MM.1S (cell line): ENCODE measurements around the gene NTPCR.

Source experiments
- DNase-seq: peaks from one replicate; pipeline ENCODE4 v3.0.0-alpha.2; 2015
- H2AFZ ChIP-seq: fragments of 300-600 bp; sonication (generic); 2 replicates; pipeline ENCODE4 v1.6.0; 2016; ENCODE audit warnings: antibody characterized with exemption, low read length
- H3F3A ChIP-seq: fragments of 300-600 bp; sonication (generic); 2 replicates; pipeline ENCODE4 v1.6.1; 2016; ENCODE audit warnings: mild to moderate bottlenecking, antibody characterized with exemption, low read length, moderate library complexity, mixed read lengths; ENCODE audit not compliant: insufficient read depth
- H3K27ac ChIP-seq: fragments of 300-600 bp; sonication (generic); 2 replicates; pipeline ENCODE4 v1.5.1; 2016; ENCODE audit warnings: mild to moderate bottlenecking, low read length
- H3K27me3 ChIP-seq: fragments of 300-600 bp; sonication (generic); replicated peaks from 2 replicates; pipeline ENCODE4 v1.6.0; 2016; ENCODE audit warnings: low read length; ENCODE audit not compliant: insufficient read depth
- H3K36me3 ChIP-seq: fragments of 300-600 bp; sonication (generic); replicated peaks from 2 replicates; pipeline ENCODE4 v1.6.1; 2016; ENCODE audit warnings: mild to moderate bottlenecking, low read length, mixed read lengths; ENCODE audit not compliant: insufficient read depth
- H3K4me1 ChIP-seq: fragments of 300-600 bp; sonication (generic); 2 replicates; pipeline ENCODE4 v1.6.1; 2016; ENCODE audit warnings: low read length, mixed read lengths
- H3K4me2 ChIP-seq: fragments of 300-600 bp; sonication (generic); 2 replicates; pipeline ENCODE4 v1.6.0; 2016; ENCODE audit warnings: low read depth, low read length
- H3K4me3 ChIP-seq: fragments of 300-600 bp; sonication (generic); 2 replicates; pipeline ENCODE4 v1.5.1; 2016; ENCODE audit warnings: low read length, mixed read lengths
- H3K79me2 ChIP-seq: fragments of 300-600 bp; sonication (generic); 2 replicates; pipeline ENCODE4 v1.6.1; 2016; ENCODE audit warnings: mixed run types, low read length, mixed read lengths
- H3K9ac ChIP-seq: fragments of 300-600 bp; sonication (generic); 2 replicates; pipeline ENCODE4 v1.6.1; 2016; ENCODE audit warnings: low read length, mixed read lengths
- H3K9me2 ChIP-seq: fragments of 300-600 bp; sonication (generic); replicated peaks from 2 replicates; pipeline ENCODE4 v1.6.1; 2016; ENCODE audit warnings: mild to moderate bottlenecking, low read length, mixed read lengths; ENCODE audit not compliant: insufficient read depth
- H3K9me3 ChIP-seq: fragments of 300-600 bp; sonication (generic); replicated peaks from 2 replicates; pipeline ENCODE4 v1.6.1; 2016; ENCODE audit warnings: mild to moderate bottlenecking, low read length, mixed read lengths; ENCODE audit not compliant: insufficient read depth
- H4K20me1 ChIP-seq: fragments of 300-600 bp; sonication (generic); 2 replicates; pipeline ENCODE4 v1.6.1; 2016; ENCODE audit warnings: mild to moderate bottlenecking, low read length, moderate library complexity, mixed read lengths; ENCODE audit not compliant: insufficient read depth
- EZH2 ChIP-seq: fragments of 300-600 bp; sonication (generic); optimal IDR thresholded peaks from 2 replicates; pipeline ENCODE3; 2017; ENCODE audit warnings: low read depth, mild to moderate bottlenecking, antibody characterized with exemption, low read length, mixed read lengths
- EZH2phosphoT487 ChIP-seq: fragments of 300-600 bp; sonication (generic); IDR thresholded peaks from 2 replicates; pipeline ENCODE4 v1.6.1; 2018; ENCODE audit warnings: antibody characterized with exemption, low read length
- TF ChIP-seq, protein P1 (sequence below): fragments of 300-600 bp; sonication (generic); IDR thresholded peaks from 2 replicates; pipeline ENCODE4 v1.5.1; 2016; ENCODE audit warnings: antibody characterized with exemption, low read length, mixed read lengths

NTPCR gene

DNA sequence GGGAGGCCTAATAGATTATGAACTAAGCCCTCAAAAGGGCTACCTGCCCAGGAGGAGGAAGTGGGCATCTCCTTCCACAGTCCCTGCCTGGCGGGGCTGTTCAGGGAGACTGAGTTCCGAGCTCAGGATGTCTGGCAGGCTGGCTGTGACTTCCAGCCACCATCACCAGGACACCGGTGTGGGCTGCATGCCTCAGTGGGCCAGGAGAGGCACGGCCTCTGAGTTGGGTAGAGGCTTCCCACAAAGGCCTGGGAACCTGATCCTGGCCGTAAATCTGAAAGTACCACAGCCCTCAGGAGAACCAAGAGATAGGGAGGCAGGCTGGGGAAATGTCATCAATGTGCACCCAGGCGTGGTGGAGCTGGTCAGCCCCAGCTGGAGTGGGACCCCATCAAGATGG, 29.1 kb downstream of the NTPCR start:
- Histone ChIP-seq H3F3A (no peaks in the 10 kb centered on the region), H3K36me3 (no peaks in the 10 kb centered on the region), H3K4me2 (no peak overlapping the region), H2AFZ (no peak overlapping the region), H3K27me3 (no peaks in the 10 kb centered on the region), H3K9me3 (no peaks in the 10 kb centered on the region), H3K4me1 (no peaks in the 10 kb centered on the region), H3K9ac (no peak overlapping the region), H3K27ac (no peak overlapping the region), H3K9me2 (no peaks in the 10 kb centered on the region), H4K20me1 (no peaks in the 10 kb centered on the region), H3K4me3 (no peak overlapping the region), H3K79me2 (no peaks in the 10 kb centered on the region)
- DNase-seq = no peak
- TF ChIP-seq, protein P1, sequence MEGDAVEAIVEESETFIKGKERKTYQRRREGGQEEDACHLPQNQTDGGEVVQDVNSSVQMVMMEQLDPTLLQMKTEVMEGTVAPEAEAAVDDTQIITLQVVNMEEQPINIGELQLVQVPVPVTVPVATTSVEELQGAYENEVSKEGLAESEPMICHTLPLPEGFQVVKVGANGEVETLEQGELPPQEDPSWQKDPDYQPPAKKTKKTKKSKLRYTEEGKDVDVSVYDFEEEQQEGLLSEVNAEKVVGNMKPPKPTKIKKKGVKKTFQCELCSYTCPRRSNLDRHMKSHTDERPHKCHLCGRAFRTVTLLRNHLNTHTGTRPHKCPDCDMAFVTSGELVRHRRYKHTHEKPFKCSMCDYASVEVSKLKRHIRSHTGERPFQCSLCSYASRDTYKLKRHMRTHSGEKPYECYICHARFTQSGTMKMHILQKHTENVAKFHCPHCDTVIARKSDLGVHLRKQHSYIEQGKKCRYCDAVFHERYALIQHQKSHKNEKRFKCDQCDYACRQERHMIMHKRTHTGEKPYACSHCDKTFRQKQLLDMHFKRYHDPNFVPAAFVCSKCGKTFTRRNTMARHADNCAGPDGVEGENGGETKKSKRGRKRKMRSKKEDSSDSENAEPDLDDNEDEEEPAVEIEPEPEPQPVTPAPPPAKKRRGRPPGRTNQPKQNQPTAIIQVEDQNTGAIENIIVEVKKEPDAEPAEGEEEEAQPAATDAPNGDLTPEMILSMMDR = no peak
- TF ChIP-seq EZH2 (no peak), EZH2phosphoT487 (no peak)

DNA sequence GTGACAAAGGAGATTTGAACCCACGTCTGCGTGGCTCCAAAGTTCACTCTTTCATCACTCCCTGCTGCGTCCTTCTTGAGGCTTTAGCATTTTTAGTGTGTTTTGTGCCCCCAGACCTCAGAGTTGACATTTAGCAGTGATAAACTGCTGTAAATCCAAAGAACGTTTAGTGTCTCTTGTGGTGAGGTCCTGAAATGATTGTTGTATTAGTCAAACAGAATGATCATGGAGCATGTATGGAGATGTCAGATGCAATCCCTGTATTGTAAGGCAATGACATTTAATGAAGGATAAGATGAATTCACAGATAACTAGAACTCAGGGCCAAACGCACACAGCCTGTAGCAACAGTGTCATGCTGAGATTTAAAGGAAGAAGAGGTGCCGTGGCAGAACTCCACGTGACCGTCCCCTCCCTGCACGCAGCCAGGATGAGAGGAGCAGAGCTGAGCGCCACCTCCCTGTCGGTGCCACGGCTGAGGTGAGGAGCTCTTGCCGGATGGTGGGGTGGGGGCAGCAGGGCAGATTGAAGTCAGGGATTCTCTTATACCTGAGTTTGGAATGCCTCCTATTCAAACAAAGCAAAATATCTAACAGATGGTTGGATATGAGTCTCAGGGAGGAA, 30.1 kb downstream of the NTPCR start:
- Histone ChIP-seq H3K27me3 (no peaks in the 10 kb centered on the region), H3K4me3 (no peak overlapping the region), H3K9me3 (no peaks in the 10 kb centered on the region), H3F3A (no peaks in the 10 kb centered on the region), H3K79me2 (no peaks in the 10 kb centered on the region), H3K9me2 (no peaks in the 10 kb centered on the region), H3K4me1 (no peaks in the 10 kb centered on the region), H3K4me2 (no peak overlapping the region), H2AFZ (no peak overlapping the region), H3K27ac (no peak overlapping the region), H3K36me3 (no peaks in the 10 kb centered on the region), H4K20me1 (no peaks in the 10 kb centered on the region), H3K9ac (no peak overlapping the region)
- TF ChIP-seq, protein P1 = no peak
- TF ChIP-seq EZH2phosphoT487 (no peak), EZH2 (no peak)
- no peak for DNase-seq

DNA sequence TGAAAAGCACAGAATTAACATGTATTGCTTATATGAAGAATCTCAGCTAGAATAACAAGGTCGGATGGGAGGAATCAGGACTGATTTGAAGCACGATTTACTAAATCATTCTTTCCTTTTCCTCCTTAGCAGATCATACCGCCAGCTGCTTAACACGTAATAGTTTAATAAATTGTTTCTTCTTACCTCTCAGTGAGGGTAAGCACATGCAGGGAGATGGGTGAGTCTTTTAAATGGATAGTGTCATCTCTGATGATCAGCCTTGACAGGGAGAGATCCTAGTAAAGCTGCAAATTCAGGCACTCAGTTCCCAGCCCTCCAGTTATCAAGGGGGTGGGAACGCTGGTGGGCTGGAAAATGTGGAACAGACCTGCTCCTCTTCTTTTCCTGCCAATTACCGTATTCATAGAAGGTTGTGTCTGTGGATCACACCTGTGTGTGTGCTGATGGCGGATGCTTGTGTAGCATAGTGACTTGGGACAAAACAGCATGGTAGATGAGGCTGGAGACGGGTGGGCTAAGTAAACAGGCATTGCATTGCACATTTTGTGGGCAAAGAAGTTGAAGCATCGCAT, 30.7 kb downstream of the NTPCR start:
- Histone ChIP-seq H3K27ac (no peak overlapping the region), H3F3A (no peaks in the 10 kb centered on the region), H3K79me2 (no peaks in the 10 kb centered on the region), H3K9me3 (no peaks in the 10 kb centered on the region), H3K36me3 (no peaks in the 10 kb centered on the region), H3K9ac (no peak overlapping the region), H3K9me2 (no peaks in the 10 kb centered on the region), H3K4me2 (no peak overlapping the region), H3K27me3 (no peaks in the 10 kb centered on the region), H3K4me1 (no peaks in the 10 kb centered on the region), H2AFZ (no peak overlapping the region), H3K4me3 (no peak overlapping the region), H4K20me1 (no peaks in the 10 kb centered on the region)
- TF ChIP-seq, protein P1 = no peak
- TF ChIP-seq EZH2phosphoT487 (no peak), EZH2 (no peak)
- DNase-seq = no peak
